ENCODE measurements around the gene SRBD1.

- TF ChIP-seq CTCF (conservative IDR thresholded peaks at IDR 0.05 in 1 of 2, IDR thresholded peaks at IDR 0.05 in 1 of 2; ENCODE audit: extremely low read depth in 1 of 2, insufficient read depth in 1 of 2, low read depth in 1 of 2, low read length in 2 of 2) = no peak
- no peak for TF ChIP-seq EZH2 (IDR thresholded peaks at IDR 0.05; ENCODE audit: borderline replicate concordance, low read length)
These were observed 133.5 kb downstream of the SRBD1 start for GRCh38 chr2:45477546-45477945.
